Endothelial cell of umbilical vein (primary cell): ENCODE measurements around the gene PSMB3. TPM values are rescaled to one million over a fixed set of nuclear protein-coding genes. Genes with fewer than 3 reads are reported as not detected.
A peak's percentile ranks its signal among the peaks of the same experiment; 100 is the strongest.

Source experiments
- BruUV-seq: library from RNA; stranded (reverse); fragments of 400-500 nt; replicated peaks from 2 replicates; lab custom pipeline; 2021; lab: Mats Ljungman, UMichigan
- CTCF ChIA-PET: fragments of 300-600, 350-600 bp; sonication (Branson Sonifier 250); formaldehyde crosslinking; loops from one replicate; lab custom pipeline; 2021; ENCODE audit warnings: antibody characterized with exemption, inconsistent platforms; lab: Charles Lee
- POLR2A ChIA-PET: fragments of 300-600, 350-600 bp; sonication (Branson Sonifier 250); formaldehyde crosslinking; loops from one replicate; lab custom pipeline; 2021; ENCODE audit warnings: antibody characterized with exemption, inconsistent platforms; lab: Charles Lee
- DNase-seq: peaks from one replicate; pipeline ENCODE4 v3.0.0-alpha.2; 2011; ENCODE audit warnings: low read depth, low spot score
- FAIRE-seq: peaks from 2 replicates; lab custom pipeline; 2011; peaks lifted over from hg19 to GRCh38; lab: Jason Lieb, UNC
- H2AFZ ChIP-seq: 2 replicates; pipeline ENCODE4 v1.6.0; 2012; ENCODE audit warnings: low read depth, low read length, control low read depth, inconsistent platforms
- H3K27ac ChIP-seq: 2 replicates; pipeline ENCODE4 v1.5.1; 2011; ENCODE audit warnings: low read depth, mild to moderate bottlenecking, control low read depth, low read length, moderate library complexity; ENCODE audit not compliant: insufficient read depth
- H3K27me3 ChIP-seq, 2 experiments: 2 replicates each; pipeline versions ENCODE4 v1.6.0 to v1.6.1; 2011; ENCODE audit warnings: low read length in 2 of 2, mixed read lengths in 1 of 2; ENCODE audit not compliant: control insufficient read depth in 2 of 2, insufficient read depth in 2 of 2
- H3K36me3 ChIP-seq, 2 experiments: 2 replicates in 1 of 2; 3 replicates in 1 of 2; pipeline ENCODE4 v1.5.1; 2011; ENCODE audit warnings: low read length in 2 of 2, mild to moderate bottlenecking in 1 of 2, moderate library complexity in 1 of 2; ENCODE audit not compliant: control insufficient read depth in 2 of 2, insufficient read depth in 2 of 2; ENCODE audit errors: extremely low read depth in 1 of 2
- H3K4me1 ChIP-seq: 3 replicates; pipeline ENCODE4 v1.5.1; 2011; ENCODE audit warnings: mild to moderate bottlenecking, low read length; ENCODE audit not compliant: control insufficient read depth, insufficient read depth; ENCODE audit errors: extremely low read depth
- H3K4me2 ChIP-seq: 2 replicates; pipeline ENCODE4 v1.6.1; 2011; ENCODE audit warnings: low read length, control low read depth, mixed read lengths; ENCODE audit not compliant: insufficient read depth
- H3K4me3 ChIP-seq, 3 experiments: fragments of 200-600 bp in 1 of 3; sonication (generic), shearing (Covaris generic) in 1 of 3; replicated peaks in 1 of 3; 2 replicates each; pipeline ENCODE4 v1.5.1; 2011 to 2016; ENCODE audit warnings: control low read depth in 3 of 3, low read length in 3 of 3, mild to moderate bottlenecking in 2 of 3, inconsistent platforms in 1 of 3, low read depth in 1 of 3, moderate library complexity in 1 of 3; ENCODE audit not compliant: insufficient read depth in 1 of 3
- H3K79me2 ChIP-seq: 2 replicates; pipeline ENCODE4 v1.6.0; 2012; ENCODE audit warnings: low read length, inconsistent platforms; ENCODE audit not compliant: control insufficient read depth, insufficient read depth
- H3K9ac ChIP-seq: replicated peaks from 2 replicates; pipeline ENCODE3; 2011; ENCODE audit warnings: low read length, control low read depth; ENCODE audit not compliant: insufficient read depth; ENCODE audit errors: extremely low read depth
- H3K9me1 ChIP-seq: replicated peaks from 3 replicates; pipeline ENCODE4 v1.6.0; 2011; ENCODE audit warnings: mild to moderate bottlenecking, low read length; ENCODE audit not compliant: control insufficient read depth, insufficient read depth; ENCODE audit errors: extremely low read depth
- H3K9me3 ChIP-seq: replicated peaks from 2 replicates; pipeline ENCODE4 v1.5.1; 2012; ENCODE audit warnings: low read length, inconsistent platforms; ENCODE audit not compliant: control insufficient read depth, insufficient read depth
- H4K20me1 ChIP-seq: replicated peaks from 2 replicates; pipeline ENCODE3; 2011; ENCODE audit warnings: mild to moderate bottlenecking, low read length; ENCODE audit not compliant: control insufficient read depth, insufficient read depth; ENCODE audit errors: extremely low read depth
- CTCF ChIP-seq, 2 donors: IDR thresholded peaks; 1 replicate in 1 of 2; 2 replicates in 1 of 2; pipeline ENCODE4 v1.5.1; 2011; ENCODE audit warnings: low read length in 2 of 2, mild to moderate bottlenecking in 2 of 2, moderate library complexity in 2 of 2, control low read depth in 1 of 2, inconsistent platforms in 1 of 2, low read depth in 1 of 2; ENCODE audit not compliant: insufficient read depth in 1 of 2; ENCODE audit errors: extremely low read depth in 1 of 2
- EZH2 ChIP-seq: IDR thresholded peaks from 2 replicates; pipeline ENCODE4 v1.6.1; 2012; ENCODE audit warnings: borderline replicate concordance, low read depth, mild to moderate bottlenecking, moderate library complexity, low read length, inconsistent platforms; ENCODE audit not compliant: severe bottlenecking
- FOS ChIP-seq: IDR thresholded peaks from 2 replicates; pipeline ENCODE4 v1.6.1; 2011; ENCODE audit warnings: mild to moderate bottlenecking, low read length, moderate library complexity, borderline replicate concordance; ENCODE audit not compliant: insufficient read depth
- MYC ChIP-seq: IDR thresholded peaks from one replicate; pipeline ENCODE4 v1.6.1; 2011; ENCODE audit warnings: mild to moderate bottlenecking, low read depth, low read length
- POLR2A ChIP-seq: IDR thresholded peaks from 2 replicates; pipeline ENCODE4 v1.6.1; 2012; ENCODE audit warnings: low read depth, mild to moderate bottlenecking, control low read depth, low read length
- POLR2AphosphoS5 ChIP-seq: IDR thresholded peaks from 2 replicates; pipeline ENCODE4 v1.6.1; 2012; ENCODE audit warnings: low read depth, mild to moderate bottlenecking, control low read depth, low read length, moderate library complexity; ENCODE audit not compliant: insufficient read depth
- dilution Hi-C: fragments of 300-500 bp; cut with MboI; formaldehyde crosslinking; loops from one replicate; pipeline ENCODE4 v1.15.0; 2019; ENCODE audit warnings: low sequenced_read_pairs; ENCODE audit not compliant: extremely low pct_ligation_motif_present
- intact Hi-C: fragments of 100-400 bp; cut with micrococcal nuclease; formaldehyde crosslinking; loops from one replicate; pipeline ENCODE4 v1.10.0; 2022
- polyA plus RNA-seq, 4 experiments: library from polyadenylated mRNA; depleted of rRNA in 3 of 4; stranded (reverse) in 3 of 4; unstranded in 1 of 4; fragments of >200 nt; gene quantifications; 2 replicates each; pipeline versions ENCODE4 v1.2.1 to v1.2.3, GENCODE V29; 2011 to 2012; ENCODE audit warnings: missing spikeins in 1 of 4
- total RNA-seq: library from RNA; stranded (reverse); gene quantifications from 2 replicates; pipeline ENCODE4 v1.2.3, GENCODE V29; 2021

PSMB3 gene
- total and polyA plus RNA-seq, 2 donors (not counting 3 experiments of a cell fraction or from before 2014, with no cell fraction given) = 213 to 685 TPM

- Histone ChIP-seq H3K27ac (peak overlapping the region; percentile 56), H3K27me3 (no peaks in the 10 kb centered on the region), H3K9me1 (no peaks in the 10 kb centered on the region), H3K4me1 (peaks cover 51% of the 10 kb centered on the region), H3K4me2 (peak overlapping the region; percentile 88), H3K36me3 (peaks cover 0 to under 1% of the 10 kb centered on the region in 2 experiments), H3K79me2 (peaks cover 53% of the 10 kb centered on the region), H3K9me3 (no peaks in the 10 kb centered on the region), H3K9ac (peak overlapping the region; percentile 27), H3K4me3 (peak overlapping the region; percentile 28 to 80 (median 36)), H2AFZ (peak overlapping the region; percentile 19), H4K20me1 (peaks cover 2% of the 10 kb centered on the region)
- CTCF ChIA-PET = interaction anchor here (1.1 kb wide), 1 partner anchor 14 kb away, joined by 7 read pairs; no protein-coding TSS in a partner anchor
- intact Hi-C loops = loop anchor here (2.0 to 5.0 kb wide), 3 partner anchors 47 to 403 kb away; partner anchors contain the start of genes PIP4K2B and PLXDC1
- FAIRE-seq = no peak
- DNase-seq = peak; percentile 65
- peak; percentile 77 for TF ChIP-seq POLR2A
- TF ChIP-seq POLR2AphosphoS5 = peak; percentile 90
- TF ChIP-seq MYC = peak; percentile 63
- no peak for TF ChIP-seq CTCF (IDR thresholded peaks at IDR 0.05; ENCODE audit: extremely low read depth in 1 of 2, insufficient read depth in 1 of 2, low read depth in 1 of 2, low read length in 2 of 2)
- no peak for TF ChIP-seq EZH2
- TF ChIP-seq FOS = no peak
- BruUV-seq = no TSS peak
- dilution Hi-C loops = no loop called here
- POLR2A ChIA-PET = no interaction called here
Measured at GRCh38 chr17:38749223-38750043, 3.1 kb upstream of the PSMB3 start.
